Activated T-cell treated with anti-CD3 and anti-CD28 coated beads, Interleukin-2, amount 50 U/mL, for 4 hours (primary cell): Measurements from ENCODE around the gene RPUSD3. TPM values are rescaled to one million over a fixed set of nuclear protein-coding genes. Genes with fewer than 3 reads are reported as not detected.
"Not testable (repeated sequence)": the region's sequence is repeated elsewhere in the genome, so short reads cannot be mapped to it uniquely, and the experiment has no call there.

Experiments
- ATAC-seq, 2 donors: fragments of 200-7000 bp; cut with Tn5 transposase; one replicate each; pipeline ENCODE4 v1.10.0; 2021
- DNase-seq: peaks from one replicate; pipeline ENCODE4 v3.0.0-alpha.2; 2020
- H3K27me3 Mint-ChIP-seq: one replicate; pipeline ENCODE4 v1.8.0; 2021; ENCODE audit warnings: low read depth, mixed read lengths
- H3K36me3 Mint-ChIP-seq: one replicate; pipeline ENCODE4 v1.8.0; 2022; ENCODE audit warnings: mixed read lengths; ENCODE audit not compliant: insufficient read depth
- H3K4me1 Mint-ChIP-seq: one replicate; pipeline ENCODE4 v1.8.0; 2021; ENCODE audit warnings: low read depth, mixed read lengths
- H3K4me3 Mint-ChIP-seq: one replicate; pipeline ENCODE4 v1.8.0; 2021; ENCODE audit warnings: mild to moderate bottlenecking, moderate library complexity, mixed read lengths
- H3K9me3 Mint-ChIP-seq: one replicate; pipeline ENCODE4 v1.8.0; 2021; ENCODE audit warnings: mixed read lengths
- total RNA-seq, 3 donors: library from RNA; stranded (reverse); gene quantifications; one replicate each; pipeline ENCODE4 v1.2.1, GENCODE V29; 2021

Gene RPUSD3
- total RNA-seq, 3 donors from 2014 or later: 56.5 to 70.3 (median 69.0) TPM

DNA sequence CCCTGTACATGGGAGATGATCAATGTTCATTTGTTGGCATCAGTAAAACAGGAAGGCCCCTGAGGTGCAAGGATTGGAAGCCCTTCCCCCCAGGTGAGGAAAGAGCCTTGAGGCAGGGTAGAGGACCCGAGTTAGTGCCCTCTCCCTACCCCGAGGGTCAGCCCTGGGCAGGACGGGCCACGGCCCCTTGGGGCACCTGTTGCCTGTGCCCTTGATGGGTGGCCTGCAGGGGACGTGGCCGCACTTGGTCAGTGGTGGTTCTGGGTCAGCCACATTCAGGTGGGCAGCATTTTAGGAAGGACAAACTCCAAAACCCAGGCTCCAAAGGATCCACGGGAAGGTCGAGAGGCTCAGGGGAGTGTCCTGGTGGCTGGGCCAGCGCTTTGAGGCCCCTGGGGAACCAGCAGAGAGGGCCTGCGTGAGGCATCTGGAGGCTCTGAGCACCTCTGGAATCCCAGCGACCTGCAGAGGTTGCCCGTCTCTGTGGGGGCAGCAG, 15.8 kb upstream of the RPUSD3 start:
- Mint-ChIP-seq H3K27me3 (peaks cover 10% of the 10 kb centered on the region), H3K36me3 (no peaks in the 10 kb centered on the region), H3K4me1 (peaks cover 4% of the 10 kb centered on the region), H3K9me3 (no peaks in the 10 kb centered on the region), H3K4me3 (no peak overlapping the region)
- DNase-seq (no peak), ATAC-seq (no peak)

DNA sequence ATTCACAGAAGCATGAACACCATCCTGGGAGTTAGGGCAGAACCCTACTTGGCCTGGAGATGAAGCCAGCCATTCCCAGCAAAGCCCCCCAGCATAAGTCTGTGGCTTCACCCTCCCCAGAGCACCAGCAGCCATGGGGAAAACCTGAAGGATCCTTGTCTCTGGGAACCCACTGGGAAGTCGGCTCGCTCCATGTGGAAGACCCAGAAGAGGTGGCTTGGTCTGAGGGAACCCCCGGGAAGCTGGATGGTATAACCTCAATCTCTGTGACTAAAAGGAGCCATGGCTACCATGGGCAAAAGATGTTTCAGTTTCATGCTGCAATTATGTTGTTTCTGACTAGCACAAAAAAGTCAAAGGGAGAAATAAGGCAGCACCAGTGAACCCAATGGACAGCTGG, 11.8 kb upstream of the RPUSD3 start:
- no peak for ATAC-seq
- peaks cover 7% of the 10 kb centered on the region for H3K4me1 Mint-ChIP-seq
- H3K4me3 Mint-ChIP-seq: no peak overlapping the region
- no peaks in the 10 kb centered on the region for H3K27me3 Mint-ChIP-seq
- DNase-seq: no peak
- no peaks in the 10 kb centered on the region for H3K9me3 Mint-ChIP-seq
- no peaks in the 10 kb centered on the region for H3K36me3 Mint-ChIP-seq

DNA sequence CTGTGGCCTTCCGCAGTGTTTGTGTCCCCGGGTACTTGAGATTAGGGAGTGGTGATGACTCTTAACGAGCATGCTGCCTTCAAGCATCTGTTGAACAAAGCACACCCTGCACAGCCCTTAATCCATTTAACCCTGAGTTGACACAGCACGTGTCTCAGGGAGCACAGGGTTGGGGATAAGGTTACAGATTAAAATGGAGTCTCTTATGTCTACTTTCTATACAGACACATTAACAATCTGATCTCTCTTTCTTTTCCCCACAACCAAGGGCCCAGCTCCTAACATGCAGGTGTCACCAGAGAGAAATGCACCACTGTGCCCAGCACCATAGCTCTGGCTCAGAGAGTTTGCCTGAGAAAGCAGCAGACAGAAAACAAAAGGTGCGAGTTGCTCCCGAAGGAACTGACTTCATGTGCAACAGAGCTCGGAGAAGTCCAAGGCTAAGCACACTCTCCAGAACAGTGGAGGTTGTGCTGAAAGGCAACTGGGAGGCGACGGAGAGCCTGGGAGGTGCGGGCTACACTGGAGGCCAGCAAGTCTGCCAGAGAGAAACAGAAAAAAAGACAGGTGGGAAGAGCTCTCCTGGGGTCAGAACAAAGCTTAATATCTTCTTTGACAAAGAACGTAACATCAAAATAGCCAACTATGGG, 10.6 kb upstream of the RPUSD3 start:
- not testable (repeated sequence) for ATAC-seq, H3K27me3 Mint-ChIP-seq, DNase-seq, H3K36me3 Mint-ChIP-seq, H3K4me3 Mint-ChIP-seq, H3K9me3 Mint-ChIP-seq, H3K4me1 Mint-ChIP-seq

DNA sequence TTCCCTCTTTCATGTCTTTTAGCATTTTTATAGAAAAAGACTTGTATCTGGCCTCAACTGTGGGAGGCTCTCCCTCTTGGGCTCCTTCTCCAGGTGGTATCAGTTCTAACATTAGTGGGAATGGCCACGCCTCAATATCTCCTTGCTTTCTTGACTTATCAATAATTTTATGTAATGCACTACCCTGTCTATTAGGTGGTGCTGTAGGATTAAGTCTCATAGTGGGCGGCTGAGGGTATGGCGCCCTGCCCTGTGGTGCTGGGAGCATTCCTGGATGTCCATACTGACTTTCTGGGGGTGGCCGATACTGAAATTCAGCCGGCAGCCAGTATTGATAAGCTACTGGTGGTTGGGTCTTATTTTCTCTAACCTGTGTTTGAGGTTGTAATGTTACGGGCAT, 8.7 kb upstream of the RPUSD3 start:
- Mint-ChIP-seq H3K27me3 (no peaks in the 10 kb centered on the region), H3K9me3 (no peaks in the 10 kb centered on the region)

DNA sequence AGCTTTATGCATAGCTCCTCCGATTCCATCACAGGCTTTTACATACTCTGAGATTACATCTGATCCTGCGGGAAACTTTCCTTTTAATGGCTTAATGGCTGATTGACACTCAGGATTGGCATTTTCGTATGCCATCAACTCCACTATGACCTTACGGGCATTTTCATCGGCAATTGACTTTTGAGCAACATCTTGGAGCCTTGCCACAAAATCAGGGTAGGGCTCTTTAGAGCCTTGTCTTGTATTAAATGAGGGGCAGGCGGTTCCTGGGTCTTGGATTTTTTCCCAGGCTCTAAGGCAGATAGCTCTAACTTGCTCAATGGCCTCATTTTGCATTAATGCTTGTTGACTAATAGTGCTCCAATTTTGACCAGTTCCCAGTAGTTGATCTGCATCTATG, 8.1 kb upstream of the RPUSD3 start:
- H3K4me3 Mint-ChIP-seq, H3K9me3 Mint-ChIP-seq, ATAC-seq, H3K27me3 Mint-ChIP-seq, H3K36me3 Mint-ChIP-seq, DNase-seq: not testable (repeated sequence)
- H3K4me1 Mint-ChIP-seq: peaks cover 10% of the 10 kb centered on the region

More for the DNA sequence above, 8.7 kb upstream of the RPUSD3 start:
- ATAC-seq (no peak), DNase-seq (no peak)
- Mint-ChIP-seq H3K36me3 (no peaks in the 10 kb centered on the region), H3K4me1 (peaks cover 10% of the 10 kb centered on the region), H3K4me3 (no peak overlapping the region)

DNA sequence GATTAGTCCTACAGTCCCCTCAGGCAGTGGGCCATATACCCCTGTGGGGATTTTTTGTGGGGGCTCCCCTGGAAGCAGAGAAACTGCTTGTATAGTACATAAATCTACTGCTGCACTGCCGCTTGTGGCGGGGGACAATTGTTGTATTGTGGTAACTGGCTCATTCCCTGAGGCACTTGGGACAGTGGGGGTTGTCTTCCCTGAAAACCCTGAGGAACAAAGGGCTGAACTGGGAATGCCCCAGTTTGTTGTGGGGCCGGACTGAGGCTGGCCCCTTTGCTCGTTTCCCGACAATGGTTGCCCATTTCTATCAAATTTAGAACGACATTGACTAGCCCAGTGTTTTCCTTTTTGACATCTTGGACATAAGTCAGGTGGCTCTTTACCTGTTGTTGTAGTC, 7.6 kb upstream of the RPUSD3 start:
- H3K27me3 Mint-ChIP-seq, H3K9me3 Mint-ChIP-seq, ATAC-seq, DNase-seq, H3K4me3 Mint-ChIP-seq, H3K36me3 Mint-ChIP-seq: not testable (repeated sequence)
- peaks cover 10% of the 10 kb centered on the region for H3K4me1 Mint-ChIP-seq

DNA sequence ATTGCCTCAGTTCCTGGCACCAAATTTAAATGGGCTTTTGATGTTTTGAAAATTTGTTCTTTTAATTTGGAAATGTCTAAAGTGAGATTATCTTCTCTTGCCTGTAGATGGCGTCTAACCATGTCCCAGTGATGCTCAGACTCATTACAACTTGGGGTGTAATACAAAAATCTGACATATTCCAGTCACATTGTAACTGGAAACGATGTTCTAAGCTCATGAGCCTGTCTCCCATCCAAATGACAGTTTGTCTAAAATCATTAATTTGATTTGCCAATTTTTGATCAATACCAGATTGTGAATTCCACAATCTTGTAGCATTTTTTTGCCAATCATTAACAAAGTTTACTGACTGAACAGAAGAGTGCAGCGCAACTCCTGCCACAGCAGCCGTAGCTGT, 5.1 kb upstream of the RPUSD3 start:
- H3K27me3 Mint-ChIP-seq, H3K9me3 Mint-ChIP-seq, H3K36me3 Mint-ChIP-seq, DNase-seq, H3K4me3 Mint-ChIP-seq, ATAC-seq: not testable (repeated sequence)
- H3K4me1 Mint-ChIP-seq: peaks cover 20% of the 10 kb centered on the region

DNA sequence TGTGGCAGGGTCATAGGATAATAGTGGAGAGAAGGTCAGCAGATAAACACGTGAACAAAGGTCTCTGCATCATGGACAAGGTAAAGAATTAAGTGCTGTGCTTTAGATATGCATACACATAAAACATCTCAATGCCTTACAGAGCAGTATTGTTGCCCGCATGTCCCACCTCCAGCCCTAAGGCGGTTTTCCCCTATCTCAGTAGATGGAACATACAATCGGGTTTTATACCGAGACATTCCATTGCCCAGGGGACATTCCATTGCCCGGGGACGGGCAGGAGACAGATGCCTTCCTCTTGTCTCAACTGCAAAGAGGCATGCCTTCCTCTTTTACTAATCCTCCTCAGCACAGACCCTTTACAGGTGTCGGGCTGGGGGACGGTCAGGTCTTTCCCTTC, 4.1 kb upstream of the RPUSD3 start:
- ATAC-seq, H3K27me3 Mint-ChIP-seq, H3K4me3 Mint-ChIP-seq, H3K9me3 Mint-ChIP-seq, DNase-seq, H3K36me3 Mint-ChIP-seq: not testable (repeated sequence)
- H3K4me1 Mint-ChIP-seq: peaks cover 21% of the 10 kb centered on the region

DNA sequence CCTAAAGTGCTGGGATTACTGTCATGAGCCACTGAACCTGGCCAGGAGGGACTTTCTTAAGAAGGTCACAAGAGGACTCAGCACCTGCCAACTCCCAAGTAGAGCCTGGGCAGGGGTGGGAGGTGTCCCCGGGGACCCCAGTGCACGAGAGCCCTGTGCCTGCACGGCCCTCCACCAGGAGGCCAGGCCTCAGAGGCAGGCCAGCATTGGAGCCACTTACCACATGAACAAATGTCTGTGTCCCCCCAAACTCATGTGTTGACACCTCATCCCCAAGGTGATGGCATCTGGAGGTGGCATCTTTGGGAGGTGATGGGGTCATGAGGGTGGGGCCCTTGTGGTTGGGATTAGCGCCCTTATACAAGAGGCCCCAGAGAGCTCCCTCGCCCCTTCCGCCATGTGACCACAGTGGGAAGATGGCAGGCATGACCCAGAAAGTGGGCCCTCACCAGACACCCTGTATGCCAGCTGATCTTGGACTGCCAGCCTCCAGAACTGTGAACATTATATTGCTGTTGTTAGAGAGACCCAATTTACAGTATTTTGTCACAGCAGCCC, 3.2 kb upstream of the RPUSD3 start:
- ATAC-seq (no peak), DNase-seq (no peak)
- Mint-ChIP-seq H3K9me3 (no peaks in the 10 kb centered on the region), H3K4me3 (no peak overlapping the region), H3K4me1 (peaks cover 28% of the 10 kb centered on the region), H3K36me3 (peaks cover 5% of the 10 kb centered on the region), H3K27me3 (no peaks in the 10 kb centered on the region)

DNA sequence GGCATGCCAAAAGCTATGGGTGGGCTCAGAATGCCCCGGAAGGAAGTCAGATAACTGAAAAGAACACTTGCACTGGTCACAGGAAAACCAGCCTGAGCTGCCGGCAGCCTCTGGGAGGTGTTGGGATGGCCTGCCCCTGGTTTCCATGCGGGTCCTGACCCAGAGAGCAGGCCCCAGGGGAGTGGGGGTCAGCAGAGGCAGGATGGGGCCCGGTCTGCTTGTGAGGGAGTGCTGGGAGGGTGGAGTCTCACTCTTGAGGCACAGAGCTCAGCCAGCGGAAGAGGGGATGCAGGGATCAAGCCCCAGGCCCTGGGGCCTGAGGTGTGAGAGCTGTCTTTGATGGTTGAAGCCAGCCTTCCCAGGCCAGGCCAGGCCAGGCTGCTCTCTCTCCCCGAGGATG, 2.4 kb upstream of the RPUSD3 start:
- H3K27me3 Mint-ChIP-seq: no peaks in the 10 kb centered on the region
- H3K9me3 Mint-ChIP-seq: no peaks in the 10 kb centered on the region
- H3K4me3 Mint-ChIP-seq: no peak overlapping the region
- peaks cover 10% of the 10 kb centered on the region for H3K36me3 Mint-ChIP-seq
- H3K4me1 Mint-ChIP-seq: peaks cover 32% of the 10 kb centered on the region
- DNase-seq (no peak), ATAC-seq (no peak)

DNA sequence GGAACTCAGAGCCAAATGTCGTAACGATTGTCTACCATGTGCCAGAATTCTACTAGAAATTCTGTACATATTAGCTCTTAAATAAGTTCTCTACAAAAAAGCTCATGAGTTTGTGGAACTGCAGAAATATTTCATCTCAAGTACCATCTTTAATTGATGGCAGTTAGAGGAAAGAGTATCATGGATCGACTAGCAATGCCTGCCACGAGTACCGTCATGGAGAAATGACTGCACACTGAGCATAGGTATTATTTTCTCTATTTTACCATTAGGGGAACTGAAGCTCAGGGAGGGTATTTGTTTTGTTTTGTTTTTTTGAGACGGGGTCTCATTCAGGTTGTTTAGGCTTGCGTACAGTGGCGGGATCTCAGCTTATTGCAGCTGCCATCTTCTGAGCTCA, 2.8 kb downstream of the RPUSD3 start:
- Mint-ChIP-seq H3K4me3 (no peak overlapping the region), H3K36me3 (peaks cover 19% of the 10 kb centered on the region), H3K4me1 (peaks cover 29% of the 10 kb centered on the region), H3K9me3 (no peaks in the 10 kb centered on the region), H3K27me3 (no peaks in the 10 kb centered on the region)
- ATAC-seq (no peak), DNase-seq (no peak)

DNA sequence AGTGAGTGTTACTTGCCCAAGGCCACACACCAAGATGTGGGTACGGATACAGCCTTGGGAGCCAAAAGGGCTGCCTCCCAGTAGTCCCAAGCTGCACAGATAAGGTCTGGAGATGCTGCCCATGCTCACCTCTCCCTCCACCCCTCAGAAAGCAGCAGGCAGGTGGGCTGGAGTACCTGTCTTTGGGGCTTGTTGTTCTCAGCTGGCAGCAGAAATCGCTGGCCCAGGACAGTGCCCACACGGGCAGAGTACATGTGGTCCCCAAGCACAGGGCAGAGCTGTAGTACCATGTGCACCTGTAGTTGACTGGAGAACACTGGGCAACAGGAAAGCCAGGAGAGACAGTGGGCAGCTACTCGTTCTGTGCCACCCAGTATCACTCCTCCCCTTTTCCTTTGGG, 5.0 kb downstream of the RPUSD3 start:
- H3K36me3 Mint-ChIP-seq: peaks cover 25% of the 10 kb centered on the region
- H3K9me3 Mint-ChIP-seq: no peaks in the 10 kb centered on the region

DNA sequence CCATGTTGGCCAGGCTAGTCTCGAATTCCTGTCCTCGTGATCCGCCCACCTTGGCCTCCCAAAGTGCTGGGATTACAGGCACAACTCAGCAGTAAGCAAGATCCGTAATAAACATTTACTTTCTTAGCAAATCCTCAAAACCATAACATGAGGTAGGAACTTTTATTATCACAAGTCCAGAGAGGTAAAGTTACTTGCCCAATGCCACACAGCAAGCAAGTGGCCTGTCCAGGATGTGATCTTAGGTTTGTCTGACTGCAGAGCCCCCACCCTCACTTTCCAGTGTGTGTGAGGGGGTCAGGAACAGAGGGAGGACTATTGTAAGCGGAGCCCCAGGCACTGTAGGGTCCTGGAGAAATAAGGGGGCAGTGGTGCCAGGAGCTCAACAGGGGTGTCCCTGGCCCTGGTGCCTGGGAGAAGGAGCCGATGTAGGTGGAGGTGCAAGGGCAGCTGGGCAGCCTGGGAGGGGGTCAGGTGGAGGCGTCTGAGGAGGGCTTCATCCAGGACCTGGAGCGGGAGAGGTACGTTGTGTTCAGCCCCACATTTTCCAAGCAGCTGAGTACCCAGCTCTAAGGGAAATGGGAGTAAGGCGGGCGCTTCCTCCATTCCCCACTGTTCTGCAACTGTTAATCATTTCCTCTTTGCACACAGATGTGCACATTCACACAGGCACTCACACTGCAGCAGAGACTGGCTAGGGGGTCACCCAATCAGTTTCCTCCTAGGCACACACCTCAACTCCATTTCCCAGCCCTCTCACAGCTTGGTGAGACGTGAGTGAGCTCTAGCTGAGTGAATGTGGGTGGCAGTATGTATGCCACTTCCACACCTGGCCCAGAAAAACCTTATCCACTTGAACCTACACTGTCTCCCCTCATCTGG, 5.9 kb downstream of the RPUSD3 start:
- H3K9me3 Mint-ChIP-seq: no peaks in the 10 kb centered on the region
- H3K4me1 Mint-ChIP-seq: peaks cover 11% of the 10 kb centered on the region
- H3K4me3 Mint-ChIP-seq: no peak overlapping the region
- ATAC-seq: no peak
- H3K27me3 Mint-ChIP-seq: no peaks in the 10 kb centered on the region
- peaks cover 25% of the 10 kb centered on the region for H3K36me3 Mint-ChIP-seq
- no peak for DNase-seq

More for the DNA sequence above, 5.0 kb downstream of the RPUSD3 start:
- DNase-seq (no peak), ATAC-seq (no peak)
- Mint-ChIP-seq H3K4me1 (peaks cover 18% of the 10 kb centered on the region), H3K4me3 (no peak overlapping the region), H3K27me3 (no peaks in the 10 kb centered on the region)

DNA sequence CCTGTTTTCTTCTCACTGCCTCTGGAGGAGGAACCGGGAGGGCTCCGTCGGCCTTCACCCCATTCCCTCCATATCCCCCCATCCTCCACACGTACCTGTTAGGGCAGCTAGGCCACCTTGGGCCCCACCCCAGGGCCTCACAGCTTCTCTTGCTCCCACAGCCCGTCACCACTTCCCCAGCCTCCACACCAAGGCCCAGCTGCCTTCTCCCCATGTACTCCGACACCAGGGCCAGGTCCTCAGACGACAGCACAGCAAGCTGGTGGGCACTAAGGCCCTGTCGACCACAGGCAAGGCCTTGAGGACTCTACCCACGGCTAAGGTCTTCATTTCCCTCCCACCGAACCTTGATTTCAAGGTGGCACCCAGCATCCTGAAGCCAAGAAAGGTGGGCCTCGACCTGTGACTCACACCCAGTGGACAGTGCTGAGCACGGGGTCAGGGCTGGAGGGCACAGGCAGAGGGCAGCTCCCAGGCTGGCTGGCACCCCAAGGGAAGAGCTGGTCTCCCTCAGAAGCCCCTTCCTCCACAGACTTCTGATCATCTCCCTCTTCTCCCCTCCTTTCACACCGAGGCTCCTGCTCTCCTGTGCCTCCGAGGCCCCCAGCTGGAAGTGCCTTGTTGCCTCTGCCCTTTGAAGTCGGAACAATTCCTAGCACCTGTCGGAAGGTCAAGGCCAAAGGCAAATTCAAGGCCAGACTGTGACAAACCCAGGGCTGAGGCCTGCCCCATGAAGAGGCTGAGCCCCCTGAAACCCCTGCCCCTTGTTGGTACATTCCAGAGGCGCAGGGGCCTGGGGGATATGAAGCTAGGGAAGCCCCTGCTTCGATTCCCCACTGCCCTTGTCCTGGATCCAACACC, 9.1 kb downstream of the RPUSD3 start:
- H3K27me3 Mint-ChIP-seq: no peaks in the 10 kb centered on the region
- H3K9me3 Mint-ChIP-seq: no peaks in the 10 kb centered on the region
- ATAC-seq: no peak
- H3K36me3 Mint-ChIP-seq: peaks cover 8% of the 10 kb centered on the region
- H3K4me3 Mint-ChIP-seq: no peak overlapping the region
- DNase-seq: no peak
- peaks cover 6% of the 10 kb centered on the region for H3K4me1 Mint-ChIP-seq
